GM12878 (cell line): ENCODE results near the gene KRT34.

Experiments used
- CTCF ChIP-seq, 3 experiments: IDR thresholded peaks in 2 of 3; conservative IDR thresholded peaks in 1 of 3; 2 replicates each; pipeline ENCODE4 v1.5.1; 2011; ENCODE audit warnings: low read depth in 3 of 3, low read length in 3 of 3, mild to moderate bottlenecking in 3 of 3, control low read depth in 2 of 3, moderate library complexity in 2 of 3, inconsistent platforms in 1 of 3, mixed read lengths in 1 of 3; ENCODE audit not compliant: control insufficient read depth in 2 of 3, insufficient read depth in 1 of 3; ENCODE audit errors: extremely low read depth in 1 of 3
- ETV6 ChIP-seq, 2 experiments: fragments of 450-650 bp in 1 of 2; IDR thresholded peaks in 1 of 2; conservative IDR thresholded peaks in 1 of 2; 2 replicates each; pipeline ENCODE4 v1.6.1; 2014; ENCODE audit warnings: antibody characterized with exemption in 1 of 2, borderline replicate concordance in 1 of 2, low read depth in 1 of 2, mild to moderate bottlenecking in 1 of 2, moderate library complexity in 1 of 2
- POLR2A ChIP-seq: IDR thresholded peaks from 2 replicates; pipeline ENCODE4 v1.6.1; 2011; ENCODE audit warnings: low read depth, mild to moderate bottlenecking, low read length

DNA sequence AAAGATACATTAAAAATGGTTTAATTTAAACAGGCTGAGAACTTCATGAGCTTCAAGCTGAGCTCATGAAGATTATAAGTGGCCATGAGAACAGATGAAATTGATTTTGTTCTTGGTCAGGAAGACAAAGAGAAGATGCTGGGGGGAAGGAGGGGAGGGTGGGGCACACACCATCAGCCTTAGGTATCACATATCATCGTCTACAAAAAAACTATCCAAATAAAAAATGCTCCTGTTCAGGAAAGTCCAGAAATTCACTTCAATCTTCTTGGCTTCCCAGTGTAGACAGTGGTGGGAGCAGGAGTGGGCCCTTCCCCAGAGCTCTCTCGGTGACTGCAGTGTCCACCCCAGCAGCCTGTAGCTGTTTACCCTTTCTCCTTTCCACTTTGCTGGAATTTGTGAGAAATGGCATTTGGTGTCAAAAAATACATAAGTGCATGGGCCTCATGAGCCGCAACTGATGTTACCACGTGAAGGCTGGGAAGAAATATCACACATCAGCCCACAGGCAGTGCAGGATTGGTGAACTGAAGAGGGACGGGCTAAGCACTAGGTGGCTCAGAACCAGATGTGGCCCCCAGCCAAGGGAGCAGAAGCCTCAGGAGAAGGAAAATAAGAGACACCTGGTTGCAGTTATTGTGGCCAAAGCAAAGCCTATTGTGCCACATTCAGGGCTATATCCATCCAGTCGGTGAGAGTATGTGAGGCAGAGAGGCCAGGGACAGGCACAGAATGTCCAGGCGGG is 36.2 kb upstream of the KRT34 start:
- no peak for TF ChIP-seq CTCF (IDR thresholded peaks at IDR 0.05 in 2 of 3, conservative IDR thresholded peaks at IDR 0.05 in 1 of 3; ENCODE audit: control insufficient read depth in 2 of 3, extremely low read depth in 1 of 3, insufficient read depth in 1 of 3, low read depth in 3 of 3, low read length in 3 of 3)
- TF ChIP-seq POLR2A = no peak
- TF ChIP-seq ETV6 (conservative IDR thresholded peaks at IDR 0.05 in 1 of 2, IDR thresholded peaks at IDR 0.05 in 1 of 2; ENCODE audit: borderline replicate concordance in 1 of 2, low read depth in 1 of 2) = no peak
